ENCODE data around the gene WDR6.

WDR6 gene

DNA sequence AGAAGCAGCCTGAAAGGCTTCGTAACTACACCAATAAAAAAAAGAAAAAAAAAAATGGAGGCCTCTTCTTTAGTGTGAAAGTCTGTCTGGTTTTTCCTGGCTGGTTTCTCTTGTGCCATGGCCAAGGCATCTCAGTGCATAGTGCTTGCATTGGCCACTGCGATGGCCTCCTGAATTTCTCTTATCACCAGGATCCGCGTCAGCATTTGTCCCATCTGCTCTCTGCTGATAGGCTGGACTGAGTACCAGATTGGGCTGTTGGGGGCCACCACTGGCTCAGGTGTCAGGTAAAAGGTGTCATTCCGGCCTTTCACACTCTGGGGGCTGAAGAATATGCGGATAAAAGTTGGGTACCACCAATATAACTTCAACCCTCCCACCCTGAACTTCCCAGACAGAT is 23.1 kb downstream of the WDR6 start:
- no peak overlapping the region for H3K4me3 ChIP-seq (replicated peaks; ENCODE audit: low read depth, low read length)
- no peak for DNase-seq (ENCODE audit: low read depth)
- TF ChIP-seq, protein P1, sequence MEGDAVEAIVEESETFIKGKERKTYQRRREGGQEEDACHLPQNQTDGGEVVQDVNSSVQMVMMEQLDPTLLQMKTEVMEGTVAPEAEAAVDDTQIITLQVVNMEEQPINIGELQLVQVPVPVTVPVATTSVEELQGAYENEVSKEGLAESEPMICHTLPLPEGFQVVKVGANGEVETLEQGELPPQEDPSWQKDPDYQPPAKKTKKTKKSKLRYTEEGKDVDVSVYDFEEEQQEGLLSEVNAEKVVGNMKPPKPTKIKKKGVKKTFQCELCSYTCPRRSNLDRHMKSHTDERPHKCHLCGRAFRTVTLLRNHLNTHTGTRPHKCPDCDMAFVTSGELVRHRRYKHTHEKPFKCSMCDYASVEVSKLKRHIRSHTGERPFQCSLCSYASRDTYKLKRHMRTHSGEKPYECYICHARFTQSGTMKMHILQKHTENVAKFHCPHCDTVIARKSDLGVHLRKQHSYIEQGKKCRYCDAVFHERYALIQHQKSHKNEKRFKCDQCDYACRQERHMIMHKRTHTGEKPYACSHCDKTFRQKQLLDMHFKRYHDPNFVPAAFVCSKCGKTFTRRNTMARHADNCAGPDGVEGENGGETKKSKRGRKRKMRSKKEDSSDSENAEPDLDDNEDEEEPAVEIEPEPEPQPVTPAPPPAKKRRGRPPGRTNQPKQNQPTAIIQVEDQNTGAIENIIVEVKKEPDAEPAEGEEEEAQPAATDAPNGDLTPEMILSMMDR (IDR thresholded peaks at IDR 0.05; ENCODE audit: low read length, missing control alignments) = no peak

DNA sequence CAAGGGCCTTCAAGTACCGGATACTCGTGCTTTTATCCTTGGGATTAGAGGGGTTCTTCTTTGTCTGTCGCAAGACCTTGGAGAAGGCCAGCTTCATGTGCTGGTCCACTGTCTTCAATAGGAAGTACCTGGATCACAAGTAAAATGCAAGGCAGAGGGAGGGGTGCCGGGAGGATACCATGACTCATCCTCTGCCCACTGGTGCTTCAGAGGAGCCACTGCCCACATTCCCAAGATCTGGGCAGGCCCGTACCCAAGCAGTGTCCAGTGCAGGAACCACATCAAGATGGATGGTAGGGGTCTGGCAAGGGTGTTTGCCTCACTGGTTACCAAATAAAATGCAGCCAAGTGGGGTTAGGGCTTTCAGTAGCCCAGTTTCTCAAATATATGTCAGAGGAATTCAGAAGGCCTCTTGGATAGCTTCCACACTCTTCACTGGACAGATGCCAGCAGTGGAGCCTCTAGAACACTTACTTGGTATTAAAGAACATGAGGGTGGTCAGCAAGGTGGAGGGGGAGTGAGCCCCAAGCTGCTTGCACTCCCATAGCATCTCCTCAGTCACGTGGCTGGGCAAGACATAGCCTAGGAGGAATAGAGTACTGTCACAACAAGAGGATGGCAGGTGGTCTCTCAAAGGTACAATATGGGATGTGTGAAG is 25.6 kb downstream of the WDR6 start:
- peak; percentile 45 for DNase-seq (ENCODE audit: low read depth)
- no peak overlapping the region for H3K4me3 ChIP-seq (replicated peaks; ENCODE audit: low read depth, low read length)
- TF ChIP-seq, protein P1 (IDR thresholded peaks at IDR 0.05; ENCODE audit: low read length, missing control alignments) = no peak

DNA sequence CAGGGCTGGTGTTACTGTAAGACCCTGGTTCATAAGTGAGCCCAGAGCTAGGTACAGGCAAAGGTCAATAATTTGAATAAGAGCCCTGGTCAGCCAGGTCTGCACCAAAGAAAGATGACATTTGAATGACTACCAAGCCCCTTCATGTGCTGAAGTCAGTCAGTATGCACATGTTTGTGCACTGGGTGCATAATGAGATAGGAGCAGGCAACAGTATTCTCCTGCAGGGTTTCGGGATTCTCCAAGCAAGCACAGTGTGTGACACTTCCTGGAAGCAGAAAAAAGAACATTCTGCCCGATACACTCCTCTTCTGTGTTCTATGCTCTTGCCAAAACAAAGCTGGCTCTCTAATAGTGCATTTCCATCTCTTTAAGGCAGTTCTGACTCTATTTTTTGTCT is 27.5 kb downstream of the WDR6 start:
- DNase-seq (ENCODE audit: low read depth) = no peak
- H3K4me3 ChIP-seq (replicated peaks; ENCODE audit: low read depth, low read length) = no peak overlapping the region
- TF ChIP-seq, protein P1 (IDR thresholded peaks at IDR 0.05; ENCODE audit: low read length, missing control alignments) = no peak

DNA sequence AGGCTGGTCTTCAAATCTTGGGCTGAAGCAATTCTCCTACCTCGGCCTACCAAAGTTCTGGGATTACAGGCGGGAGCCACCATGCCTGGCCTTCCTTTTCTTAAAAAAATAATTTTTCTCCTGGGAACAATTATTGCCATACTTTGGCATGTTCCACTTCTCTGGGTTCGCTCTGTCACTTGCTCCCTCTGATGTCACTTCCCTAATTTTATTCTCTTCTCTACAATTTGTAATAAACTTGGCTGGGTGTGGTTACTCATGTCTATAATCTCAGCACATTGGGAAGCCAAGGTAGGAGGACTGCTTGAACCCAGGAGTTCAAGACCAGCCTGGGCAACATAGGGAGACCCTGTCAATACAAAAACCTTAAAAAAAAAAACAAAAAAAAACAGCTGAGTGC is 28.1 kb downstream of the WDR6 start:
- DNase-seq (ENCODE audit: low read depth) = no peak
- H3K4me3 ChIP-seq (replicated peaks; ENCODE audit: low read depth, low read length) = no peak overlapping the region
- TF ChIP-seq, protein P1 (IDR thresholded peaks at IDR 0.05; ENCODE audit: low read length, missing control alignments) = no peak

DNA sequence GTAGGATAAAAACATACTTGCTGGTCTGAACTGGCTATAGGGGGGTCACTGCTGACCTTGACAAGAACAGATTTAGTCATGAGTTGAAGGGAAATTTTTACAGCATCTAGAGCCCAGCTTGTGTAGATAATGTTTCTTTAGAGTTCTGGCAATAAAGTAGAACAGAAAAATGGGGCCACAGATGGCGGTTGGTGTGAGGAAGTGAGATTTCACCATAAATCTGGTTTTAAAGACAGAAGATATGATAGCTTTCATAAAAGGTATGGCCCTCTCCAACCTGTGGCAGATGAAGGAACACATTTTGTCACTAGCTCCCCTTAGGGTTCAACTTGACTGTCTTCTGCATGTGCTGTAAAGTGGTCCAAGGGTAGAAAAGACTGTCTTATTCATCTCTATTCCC is 46.4 kb downstream of the WDR6 start:
- no peak for DNase-seq (ENCODE audit: low read depth)
- TF ChIP-seq, protein P1 (IDR thresholded peaks at IDR 0.05; ENCODE audit: low read length, missing control alignments) = no peak
- H3K4me3 ChIP-seq (replicated peaks; ENCODE audit: low read depth, low read length) = no peak overlapping the region

DNA sequence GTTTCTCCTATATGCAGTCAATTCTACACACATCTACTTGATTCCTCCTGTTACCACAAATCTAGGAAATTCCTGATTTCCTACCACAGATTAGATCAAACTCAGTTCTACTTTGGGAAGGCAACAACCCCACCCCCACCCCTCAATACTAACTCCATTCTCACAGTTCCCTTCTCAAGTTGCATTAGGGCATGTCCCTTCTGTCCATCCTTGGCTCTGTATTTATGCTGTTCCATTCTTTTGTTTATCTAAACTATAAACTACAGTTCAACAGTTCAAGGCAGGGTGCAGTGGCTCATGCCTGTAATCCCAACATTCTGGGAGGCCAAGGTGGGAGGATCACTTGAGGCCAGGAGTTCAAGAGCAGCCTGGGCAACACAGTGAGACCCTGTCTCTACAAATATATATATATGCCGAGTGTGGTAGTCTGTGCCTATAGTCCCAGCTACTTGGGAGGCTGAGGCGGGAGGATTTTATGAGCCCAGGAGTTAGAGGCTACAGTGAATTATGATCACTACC is 47.2 kb downstream of the WDR6 start:
- DNase-seq (ENCODE audit: low read depth) = no peak
- no peak overlapping the region for H3K4me3 ChIP-seq (replicated peaks; ENCODE audit: low read depth, low read length)
- TF ChIP-seq, protein P1 (IDR thresholded peaks at IDR 0.05; ENCODE audit: low read length, missing control alignments) = no peak

DNA sequence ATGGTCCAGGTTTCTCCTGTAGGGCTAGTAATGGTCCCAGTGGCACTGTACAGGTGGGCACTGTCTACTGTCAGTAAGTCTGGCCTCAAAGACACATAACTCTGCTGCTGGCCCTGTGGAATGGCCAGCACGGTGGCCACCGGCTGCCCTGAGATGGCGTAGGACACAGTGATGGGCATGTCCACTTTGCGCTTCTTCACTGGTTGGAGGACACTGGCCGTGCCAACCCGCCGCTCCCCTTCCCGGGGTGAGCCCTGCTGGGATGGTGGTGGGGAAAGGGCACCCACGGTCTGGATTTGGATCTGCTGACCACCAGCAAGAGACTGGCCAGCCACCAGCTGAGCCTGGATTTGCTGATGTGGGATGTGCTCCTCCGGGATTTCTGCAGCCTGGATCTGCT is 50.1 kb downstream of the WDR6 start:
- TF ChIP-seq, protein P1 (IDR thresholded peaks at IDR 0.05; ENCODE audit: low read length, missing control alignments) = no peak
- H3K4me3 ChIP-seq (replicated peaks; ENCODE audit: low read depth, low read length) = no peak overlapping the region
- DNase-seq (ENCODE audit: low read depth) = no peak

Data from fibroblast of pulmonary artery (primary cell).